GM18909 (cell line): ENCODE results near the gene LRP1B.

Source experiments
- ATAC-seq: cut with Tn5 transposase; IDR thresholded peaks from one replicate; pipeline ENCODE4 v1.9.1; 2021; ENCODE audit warnings: mild to moderate bottlenecking; ENCODE audit not compliant: unreplicated experiment, poor library complexity

Gene LRP1B

DNA sequence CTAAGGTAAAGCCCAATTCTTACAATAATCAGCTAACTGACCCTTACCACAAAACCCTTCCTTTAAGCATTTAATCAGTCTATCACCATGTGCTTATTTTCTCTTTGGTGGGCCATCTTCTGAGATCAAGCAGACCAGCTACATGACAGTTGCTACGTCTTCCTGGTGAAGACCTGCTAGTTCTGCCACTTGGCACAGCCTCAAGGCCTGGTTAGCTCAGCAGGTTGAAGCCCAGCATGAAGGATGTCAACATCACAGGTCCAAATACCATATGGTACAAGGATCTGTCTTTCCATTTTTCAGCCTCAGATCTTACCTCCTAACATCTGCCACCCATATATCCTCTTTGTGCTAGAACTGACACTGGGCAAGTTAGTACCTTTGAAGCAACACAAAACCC, 636.9 kb downstream of the LRP1B start:
- no peak for ATAC-seq

DNA sequence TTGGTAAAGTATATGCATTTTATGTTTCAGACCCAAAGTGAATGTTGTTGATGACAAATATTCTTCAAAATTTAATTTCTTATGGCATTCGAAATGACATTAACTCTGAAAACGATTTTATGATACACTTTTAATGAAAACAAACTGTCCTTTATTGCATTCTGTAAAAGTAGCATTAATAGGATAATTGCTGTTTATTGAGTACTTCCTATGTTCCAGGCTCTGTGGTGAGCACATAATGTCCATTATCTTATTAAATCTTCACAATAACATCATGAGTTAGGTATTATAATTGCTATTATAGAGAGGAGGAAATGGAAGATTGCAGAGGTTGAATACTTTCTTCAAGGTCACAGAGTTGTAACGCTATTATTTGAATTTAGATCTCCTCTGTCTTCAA, 638.0 kb downstream of the LRP1B start:
- ATAC-seq, result no peak

DNA sequence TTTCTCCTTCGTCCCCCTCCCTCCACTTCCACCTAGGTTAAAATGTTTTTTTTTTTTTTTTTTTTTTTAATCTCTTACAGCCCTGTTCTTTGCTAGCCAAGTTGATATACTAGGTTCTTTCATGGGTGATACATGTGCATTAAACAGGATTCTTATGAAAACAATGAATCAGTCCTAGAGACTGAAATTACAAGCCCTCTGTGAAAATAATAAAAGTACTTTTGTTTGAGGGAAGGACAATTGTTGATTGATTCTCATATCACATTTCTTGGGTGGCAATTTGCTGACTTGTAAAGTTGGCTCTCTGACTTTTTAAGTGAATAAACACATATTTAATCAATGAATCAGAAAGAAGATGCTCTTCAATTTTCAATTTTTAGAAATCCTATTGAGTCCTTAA, 639.9 kb downstream of the LRP1B start:
- no peak for ATAC-seq

DNA sequence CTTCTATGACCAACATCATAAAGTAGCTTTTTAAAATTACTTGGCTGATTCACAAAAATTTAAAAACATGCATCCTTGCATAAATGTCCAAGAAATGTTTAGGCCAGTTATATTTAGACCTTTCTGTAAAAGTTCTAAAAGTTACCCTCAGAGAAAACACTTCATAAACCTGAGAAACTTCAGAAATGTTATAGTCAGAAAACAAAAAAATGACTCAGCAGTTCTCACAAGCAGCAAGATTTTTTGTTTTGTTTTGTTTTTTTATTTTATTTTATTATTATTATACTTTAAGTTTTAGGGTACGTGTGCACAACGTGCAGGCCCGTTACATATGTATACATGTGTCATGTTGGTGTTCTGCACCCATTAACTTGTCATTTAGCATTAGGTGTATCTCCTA, 648.1 kb downstream of the LRP1B start:
- ATAC-seq, result no peak

DNA sequence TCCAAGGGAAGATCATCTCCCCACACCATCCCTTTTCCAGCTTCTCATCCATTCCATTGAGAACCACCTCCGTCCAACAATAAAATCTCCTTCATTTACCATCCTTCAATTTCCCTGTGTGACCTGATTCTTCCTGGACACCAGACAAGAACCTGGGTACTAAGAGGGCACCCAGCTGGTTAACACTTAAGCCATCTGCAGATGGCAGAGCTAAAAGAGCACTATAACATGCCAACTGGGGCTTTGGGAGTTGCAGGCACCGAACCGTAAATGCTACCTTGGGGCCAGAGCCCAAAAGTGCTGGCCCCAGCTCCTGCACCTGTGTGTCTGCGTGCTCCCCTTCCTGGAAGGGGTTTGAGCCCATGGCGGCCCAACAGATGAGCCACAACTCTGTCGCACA, 655.0 kb downstream of the LRP1B start:
- no peak for ATAC-seq

DNA sequence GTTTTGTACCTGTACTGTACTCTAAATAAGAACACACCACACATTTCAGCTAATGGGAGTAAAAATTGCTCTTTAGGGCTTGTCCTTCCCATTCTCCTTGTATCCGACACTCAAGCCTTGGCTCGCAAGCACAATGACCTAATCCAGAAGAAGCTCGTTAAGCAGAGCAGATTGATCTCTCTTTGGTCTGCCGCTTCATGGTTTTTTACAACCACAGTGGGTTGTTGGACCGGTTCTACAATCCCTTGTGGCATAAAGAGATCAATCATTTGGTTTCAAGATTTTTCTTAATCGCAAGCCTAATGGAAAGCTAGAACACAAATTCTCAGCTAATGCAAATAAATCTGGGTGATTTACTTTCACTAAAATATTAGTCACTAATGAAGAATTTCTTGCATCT, 662.1 kb downstream of the LRP1B start:
- ATAC-seq, result no peak

DNA sequence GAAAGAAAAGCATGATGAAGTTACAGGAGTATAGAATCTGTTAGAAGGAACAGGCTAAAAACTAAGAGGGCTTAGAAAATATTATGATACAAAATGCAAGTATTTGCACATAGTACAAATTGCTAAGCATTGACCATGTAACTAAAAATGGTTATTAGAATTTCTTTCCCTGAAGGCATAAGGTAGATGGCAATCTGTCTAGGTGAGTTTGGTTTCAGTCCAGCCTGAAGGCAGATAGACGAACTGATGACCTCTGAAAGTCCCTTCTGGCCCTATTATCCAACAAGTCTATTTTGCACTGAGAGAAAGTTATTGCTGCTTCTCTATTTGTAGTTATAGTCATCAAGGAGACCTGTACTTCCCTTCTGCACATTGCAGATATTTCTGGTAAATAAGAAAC, 663.5 kb downstream of the LRP1B start:
- no peak for ATAC-seq

DNA sequence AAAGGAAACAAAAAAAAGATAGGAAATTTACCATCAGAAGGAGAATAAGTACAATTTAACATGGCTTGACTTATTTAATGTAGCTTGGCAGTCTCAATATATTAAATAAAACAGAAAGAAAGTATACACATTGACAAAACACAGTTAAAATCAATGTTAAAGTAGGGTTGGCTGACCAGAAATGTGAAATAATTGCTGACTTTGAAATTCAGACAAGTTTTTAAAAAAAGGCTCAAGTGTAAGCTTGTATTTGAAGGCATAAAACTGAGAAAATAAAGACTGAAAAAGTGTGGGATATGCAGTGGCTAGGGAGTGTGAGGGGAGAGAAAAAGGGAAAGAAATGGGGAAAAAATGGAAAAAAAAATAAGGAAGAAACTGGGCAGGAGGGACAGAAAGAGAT, 665.8 kb downstream of the LRP1B start:
- no peak for ATAC-seq

DNA sequence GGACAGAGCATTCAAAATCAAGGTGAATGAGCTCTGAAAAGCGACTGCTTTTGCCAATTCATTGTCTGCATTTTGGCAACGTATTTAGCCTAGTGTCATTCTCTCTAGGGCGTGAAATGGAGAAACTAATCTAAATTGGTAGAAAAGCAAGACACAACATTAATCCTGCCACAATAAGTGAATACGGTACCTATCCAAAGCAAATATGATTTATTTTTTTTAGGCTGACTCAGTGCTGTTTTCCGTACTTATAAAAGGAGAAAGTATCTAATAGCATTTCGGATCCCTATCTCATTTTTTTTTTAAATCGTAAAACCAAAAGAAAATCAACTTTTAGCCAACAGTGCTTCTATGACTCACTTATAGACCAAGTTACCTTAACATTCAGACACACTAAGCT, 672.5 kb downstream of the LRP1B start:
- no peak for ATAC-seq

DNA sequence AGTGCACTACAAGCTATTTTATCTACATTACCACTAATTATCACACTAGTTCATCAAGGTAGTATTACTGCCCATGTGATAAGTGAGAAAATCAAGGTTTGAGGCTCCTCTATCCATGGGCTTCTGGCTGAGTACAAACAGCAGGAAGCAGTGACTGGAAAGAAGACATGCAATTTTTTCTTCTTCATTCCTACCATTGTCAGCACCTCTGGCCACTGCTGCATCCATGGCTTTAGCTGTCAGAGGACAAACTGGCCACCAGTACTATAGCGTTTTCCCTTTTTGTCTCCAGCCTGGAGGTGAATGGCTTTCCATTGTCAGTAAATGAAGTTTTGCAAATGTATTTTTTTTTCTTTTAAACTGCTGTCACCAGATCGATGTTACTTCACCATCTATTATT, 674.9 kb downstream of the LRP1B start:
- ATAC-seq, result no peak

DNA sequence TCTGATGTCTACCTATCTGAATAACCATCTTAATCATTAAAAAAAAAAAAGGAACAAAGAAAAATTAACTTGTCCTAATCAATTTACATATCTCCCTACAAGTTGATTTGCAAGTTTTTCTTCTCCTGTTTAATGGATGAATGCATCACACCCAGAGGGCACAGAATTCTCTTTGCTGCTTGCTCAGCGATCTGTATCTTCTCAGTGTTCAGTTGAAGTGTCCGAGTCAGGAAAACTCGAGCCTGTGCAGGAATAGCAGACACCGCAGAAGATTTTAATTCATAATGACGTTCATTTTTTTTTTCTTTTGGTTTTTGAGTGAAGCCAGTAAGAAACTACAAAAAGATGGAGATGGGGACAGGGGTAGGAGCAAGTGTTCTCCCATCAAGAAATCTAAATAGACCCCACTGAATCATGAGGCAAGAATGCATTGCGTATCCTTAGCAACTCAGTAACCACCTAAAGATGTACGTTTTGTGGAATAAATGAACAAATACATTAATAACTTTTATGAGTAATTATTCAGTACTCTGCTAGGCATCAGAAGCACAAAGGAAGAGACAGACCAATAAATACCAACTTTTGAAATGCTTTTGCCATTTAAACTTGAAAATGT, 675.5 kb downstream of the LRP1B start:
- no peak for ATAC-seq

DNA sequence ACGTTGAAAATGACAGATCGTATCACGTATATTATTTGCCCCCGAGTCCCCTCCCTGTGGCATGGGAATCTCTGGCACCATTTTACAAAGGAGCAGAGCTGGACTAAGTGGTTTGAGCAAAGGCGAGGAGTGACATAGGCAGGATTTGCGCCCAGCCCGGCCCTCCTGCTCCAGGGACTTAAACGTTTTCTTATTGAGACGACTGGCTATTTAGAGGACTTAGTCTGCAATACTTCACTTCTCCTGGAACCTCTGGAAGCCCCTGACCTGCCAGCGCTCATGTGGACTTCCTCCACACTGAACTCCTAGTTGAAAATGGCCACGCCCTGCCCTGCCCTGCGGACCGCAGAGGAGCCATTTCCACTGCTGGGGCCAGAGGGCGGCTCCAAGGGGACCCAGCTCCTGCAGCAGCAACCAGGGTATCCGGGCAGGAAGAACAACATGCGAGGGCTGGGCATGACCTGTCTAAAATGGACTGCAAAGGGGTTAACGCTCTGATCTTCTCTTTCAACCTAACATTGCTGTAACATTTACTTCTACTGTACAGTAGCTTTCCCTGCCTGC, 690.7 kb downstream of the LRP1B start:
- ATAC-seq, result no peak

DNA sequence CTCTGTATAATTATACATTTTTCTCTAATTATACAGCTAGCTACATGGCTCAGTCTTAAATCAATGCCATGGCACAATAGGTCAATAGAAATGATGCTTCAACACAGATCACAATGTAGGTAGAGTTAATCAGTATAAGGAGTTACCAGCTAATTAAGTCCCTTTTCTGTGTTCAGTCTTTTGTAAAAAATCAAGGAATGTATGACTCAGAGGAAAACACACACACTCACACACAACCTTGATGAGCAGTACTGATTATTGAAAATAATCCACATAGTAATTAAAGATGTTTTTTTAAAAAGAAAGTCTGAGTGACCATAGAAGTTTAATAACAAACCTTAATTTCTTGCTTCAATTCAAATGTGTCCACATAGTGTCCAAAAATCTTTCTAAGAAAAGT, 691.3 kb downstream of the LRP1B start:
- ATAC-seq, result no peak

DNA sequence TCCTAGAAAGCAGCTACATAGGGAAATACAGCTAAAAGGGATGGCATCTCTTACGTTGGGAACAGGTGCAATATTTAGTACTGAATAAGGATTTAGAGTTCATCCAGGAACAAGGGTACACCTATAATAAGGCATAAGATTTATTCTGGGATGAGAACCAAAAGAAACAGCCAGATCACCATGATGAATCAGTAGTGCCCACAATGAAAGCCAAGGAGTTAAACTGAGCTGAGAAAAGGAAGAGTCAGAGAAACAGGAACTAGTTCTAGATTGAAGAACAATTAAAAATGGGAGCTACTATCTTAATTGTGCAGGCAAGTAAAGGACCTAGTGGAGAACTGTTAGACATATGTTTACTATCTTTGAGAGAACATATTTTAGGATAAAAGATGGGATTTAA, 692.3 kb downstream of the LRP1B start:
- no peak for ATAC-seq

DNA sequence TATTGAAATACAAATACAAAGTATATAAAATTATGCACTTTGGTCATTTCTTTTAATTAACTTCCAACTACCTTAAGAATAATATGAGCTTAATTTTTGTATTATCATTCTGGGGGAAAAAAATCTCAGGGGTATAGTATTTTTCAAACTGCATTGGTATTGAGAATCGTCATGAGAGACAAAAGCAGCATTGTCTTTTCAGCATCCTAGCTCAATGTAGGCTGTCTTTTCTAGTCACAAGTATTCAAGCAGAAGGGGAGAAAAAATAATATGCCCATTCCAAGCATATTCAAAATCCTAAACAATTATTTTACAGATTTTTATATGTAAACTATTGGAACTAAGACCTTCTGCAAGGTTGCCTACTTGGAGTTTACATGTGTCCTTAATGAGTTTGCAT, 693.3 kb downstream of the LRP1B start:
- no peak for ATAC-seq

DNA sequence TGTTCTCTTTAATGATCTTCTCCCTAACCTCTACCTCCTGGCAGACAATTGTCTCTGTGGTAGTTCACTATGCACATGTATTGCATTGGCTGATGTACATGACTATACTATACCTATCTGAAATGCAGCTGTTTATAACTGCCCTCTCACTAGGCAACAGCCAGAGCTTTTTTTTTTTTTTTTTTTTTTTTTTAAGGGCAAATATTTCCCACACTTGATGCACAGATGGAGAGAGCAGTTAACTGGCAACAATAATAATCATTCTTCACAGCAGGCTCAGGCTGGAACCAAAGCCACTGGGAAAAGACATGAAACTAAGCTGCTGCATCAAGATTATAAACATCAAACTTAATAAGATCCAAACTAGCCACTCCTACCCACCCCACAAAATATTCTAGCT, 707.7 kb downstream of the LRP1B start:
- no peak for ATAC-seq

DNA sequence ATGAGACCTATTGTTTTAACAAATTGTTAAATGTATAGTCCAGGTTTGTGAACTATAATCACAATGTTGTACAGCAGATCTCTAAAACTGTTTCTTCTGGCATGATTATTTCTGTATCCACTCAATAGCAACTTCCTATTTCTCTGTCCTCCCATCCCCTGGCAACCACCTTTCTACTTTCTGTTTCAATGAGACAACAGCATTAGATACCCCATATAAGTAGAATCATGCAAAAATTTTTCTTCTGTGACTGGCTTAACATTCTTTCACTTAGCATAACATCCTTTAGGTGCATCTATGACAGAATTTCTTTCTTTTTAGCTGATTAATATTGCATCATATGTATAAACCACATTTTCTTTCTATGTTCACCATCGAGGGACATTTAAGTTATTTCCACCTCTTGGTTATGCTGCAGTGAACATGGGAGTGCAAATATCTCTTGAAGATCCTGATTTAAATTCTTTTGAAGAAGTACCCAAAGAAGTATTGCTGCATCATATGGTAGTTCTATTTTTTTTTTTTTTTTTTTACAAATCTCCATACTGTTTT, 713.5 kb downstream of the LRP1B start:
- ATAC-seq, result no peak

DNA sequence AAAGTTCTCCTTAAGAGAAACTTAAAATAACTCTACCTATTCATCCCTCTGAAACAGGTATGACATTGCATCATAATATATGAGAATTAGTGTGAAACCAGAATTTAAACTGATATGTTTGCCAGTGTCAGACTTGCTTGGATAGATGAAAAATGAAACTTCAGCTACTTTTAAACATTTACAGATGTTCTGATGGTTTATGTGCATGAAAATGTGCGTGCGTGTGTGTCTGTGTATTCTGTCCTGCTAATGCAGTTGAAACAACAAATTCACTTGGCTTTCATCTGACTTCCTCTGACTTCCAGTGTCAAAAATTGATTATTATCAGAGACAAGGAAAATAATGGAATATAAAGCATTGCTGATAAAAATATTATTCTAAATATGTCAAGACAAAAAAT, 719.4 kb downstream of the LRP1B start:
- no peak for ATAC-seq

DNA sequence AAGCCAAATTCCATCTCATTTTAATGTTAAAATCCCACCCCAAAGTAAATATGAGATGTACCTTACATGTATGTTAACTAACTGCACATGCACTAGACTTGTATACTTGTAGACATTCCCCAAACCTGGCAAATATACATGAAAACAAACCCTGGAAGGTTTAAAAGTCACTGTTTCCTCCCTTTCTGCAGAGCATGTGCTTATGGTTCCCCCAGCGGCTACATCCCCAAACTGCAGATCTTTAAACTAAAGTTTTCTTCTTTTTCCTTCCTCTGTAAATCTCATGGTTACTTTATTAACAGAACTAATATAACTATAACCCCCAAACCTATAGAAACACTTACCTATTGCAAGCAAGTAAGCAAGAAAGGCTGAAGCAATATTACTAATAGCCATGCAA, 731.5 kb downstream of the LRP1B start:
- no peak for ATAC-seq

DNA sequence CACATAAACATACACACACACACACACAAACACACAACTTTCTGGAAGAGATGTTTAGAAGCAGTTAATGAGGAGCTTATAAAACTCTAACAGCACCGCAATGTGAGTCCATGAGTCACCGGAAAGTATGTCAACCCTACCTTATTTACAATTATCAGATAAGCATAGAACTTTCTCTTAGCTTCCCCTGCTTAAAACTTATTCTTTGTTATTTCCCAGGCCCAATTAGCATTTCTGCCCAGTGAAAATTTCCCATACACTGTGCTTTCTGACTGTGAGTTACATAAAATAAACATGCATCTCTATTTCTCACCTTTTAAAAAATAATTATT, 737.6 kb downstream of the LRP1B start:
- ATAC-seq, result no peak

DNA sequence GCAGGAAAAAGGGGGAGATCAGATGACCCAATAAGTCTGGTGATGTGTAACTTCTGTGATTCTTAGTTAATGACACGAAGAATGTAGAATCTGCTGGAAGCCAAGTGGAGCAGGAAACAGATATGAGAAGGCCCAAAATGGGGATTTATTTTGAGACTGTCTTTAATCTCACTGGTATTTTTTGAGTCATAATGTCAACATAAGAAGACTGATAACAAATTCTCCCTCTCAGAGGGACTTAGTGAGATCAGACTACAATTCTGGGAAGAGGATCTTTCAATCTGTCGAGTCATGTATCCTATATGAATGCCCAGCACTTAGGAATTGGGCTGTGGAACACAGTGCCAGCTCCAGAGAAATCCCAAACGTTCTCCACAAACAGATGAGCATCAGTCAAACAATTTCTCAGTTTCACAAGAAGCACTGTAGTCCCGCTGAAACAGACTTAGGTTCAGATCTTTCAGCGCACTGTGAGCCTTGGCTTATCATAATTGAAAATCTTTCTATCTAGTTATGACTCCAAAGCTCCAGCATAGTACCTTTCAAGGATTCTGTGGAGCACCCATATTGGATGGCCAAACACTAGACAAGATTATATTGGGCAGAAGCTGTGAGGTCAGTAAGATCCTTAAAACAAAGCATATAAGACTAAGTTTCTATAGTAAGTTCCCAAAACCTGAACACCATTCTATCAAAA, 738.2 kb downstream of the LRP1B start:
- no peak for ATAC-seq

DNA sequence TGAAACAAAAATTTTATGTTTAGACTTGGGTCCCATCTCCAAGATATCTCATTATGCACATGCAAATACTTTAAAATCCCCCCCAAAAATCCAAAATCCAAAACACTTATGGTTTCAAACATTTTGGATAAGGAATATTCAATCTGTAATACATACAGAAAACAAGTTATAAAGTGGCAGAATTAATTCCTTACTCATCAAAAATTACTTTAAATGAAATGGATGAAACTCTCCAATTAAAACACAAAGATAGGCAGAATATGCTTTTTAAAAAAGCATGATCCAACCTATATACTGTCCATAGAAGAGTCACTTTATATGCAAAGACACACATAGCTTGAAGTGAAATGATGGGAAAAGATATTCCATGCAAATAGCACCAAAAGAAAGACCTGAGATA, 744.6 kb downstream of the LRP1B start:
- ATAC-seq, result no peak
